Progenitor cell of endocrine pancreas (in vitro differentiated cells): Measurements from ENCODE around the gene TRAPPC1. TPM values are rescaled to one million over a fixed set of nuclear protein-coding genes. Genes with fewer than 3 reads are reported as not detected.
A peak's percentile ranks its signal among the peaks of the same experiment; 100 is the strongest.

Experiments
- DNase-seq: peaks from one replicate; pipeline ENCODE4 v3.0.0; 2021; ENCODE audit warnings: low spot score; ENCODE audit not compliant: unreplicated experiment
- H3K27ac Mint-ChIP-seq: 2 replicates; pipeline ENCODE4 v1.8.0; 2021; ENCODE audit warnings: mild to moderate bottlenecking, moderate library complexity, mixed read lengths
- H3K27me3 Mint-ChIP-seq: 2 replicates; pipeline ENCODE4 v1.8.0; 2021; ENCODE audit warnings: mixed read lengths
- H3K36me3 Mint-ChIP-seq: 2 replicates; pipeline ENCODE4 v1.8.0; 2022; ENCODE audit warnings: mixed read lengths; ENCODE audit not compliant: insufficient read depth
- H3K4me1 Mint-ChIP-seq: 2 replicates; pipeline ENCODE4 v1.8.0; 2021; ENCODE audit warnings: low read depth, mixed read lengths
- H3K4me3 Mint-ChIP-seq: 2 replicates; pipeline ENCODE4 v1.8.0; 2021; ENCODE audit warnings: low read depth, mild to moderate bottlenecking, moderate library complexity, mixed read lengths
- H3K9me3 Mint-ChIP-seq: 2 replicates; pipeline ENCODE4 v1.8.0; 2021; ENCODE audit warnings: low read depth, mixed read lengths
- CTCF ChIP-seq: fragments of 200-600 bp; sonication (generic); IDR thresholded peaks from one replicate; pipeline ENCODE4 v1.5.0; 2021; ENCODE audit warnings: antibody characterized with exemption, mild to moderate bottlenecking; ENCODE audit not compliant: unreplicated experiment
- total RNA-seq: library from RNA; stranded (reverse); gene quantifications from 2 replicates; pipeline ENCODE4 v1.2.1, GENCODE V29; 2021

Gene TRAPPC1
- total RNA-seq, 1 donor from 2014 or later: 141 TPM

DNA sequence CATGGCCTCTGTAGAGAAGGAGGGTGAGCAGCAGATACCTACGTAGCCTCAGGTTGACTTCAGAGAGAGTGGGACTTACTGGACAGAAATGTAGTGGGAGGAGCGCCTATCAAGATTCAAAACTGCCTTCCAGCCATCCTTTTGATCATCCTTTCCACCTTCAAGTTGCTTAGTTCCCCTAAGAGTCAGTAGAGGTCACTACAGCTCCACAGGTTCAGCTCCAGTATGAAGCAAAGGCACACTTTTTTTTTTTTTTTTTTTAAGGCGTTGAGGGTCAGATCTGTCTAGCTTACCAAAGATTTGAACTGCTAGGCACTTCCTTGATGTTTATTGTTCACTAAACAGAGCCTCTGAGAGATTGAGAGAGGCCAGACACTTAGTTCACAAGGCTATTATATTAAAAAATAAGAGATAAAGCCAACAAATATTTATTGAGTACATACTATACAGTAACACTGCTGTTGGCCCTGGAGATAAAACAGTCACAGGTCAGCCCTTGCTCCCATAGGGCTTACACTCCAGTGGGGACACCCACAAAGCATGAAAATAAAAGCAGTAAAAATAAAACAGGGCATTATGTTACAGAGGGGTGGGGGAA, 18.7 kb downstream of the TRAPPC1 start:
- peaks cover 20% of the 10 kb centered on the region for H3K36me3 Mint-ChIP-seq
- H3K9me3 Mint-ChIP-seq: no peaks in the 10 kb centered on the region
- no peak overlapping the region for H3K4me3 Mint-ChIP-seq
- peak overlapping the region; percentile 30 for H3K27ac Mint-ChIP-seq
- H3K4me1 Mint-ChIP-seq: peaks cover 8% of the 10 kb centered on the region
- H3K27me3 Mint-ChIP-seq: peaks cover 17% of the 10 kb centered on the region
- peak; percentile 74 for TF ChIP-seq CTCF
- DNase-seq: no peak

DNA sequence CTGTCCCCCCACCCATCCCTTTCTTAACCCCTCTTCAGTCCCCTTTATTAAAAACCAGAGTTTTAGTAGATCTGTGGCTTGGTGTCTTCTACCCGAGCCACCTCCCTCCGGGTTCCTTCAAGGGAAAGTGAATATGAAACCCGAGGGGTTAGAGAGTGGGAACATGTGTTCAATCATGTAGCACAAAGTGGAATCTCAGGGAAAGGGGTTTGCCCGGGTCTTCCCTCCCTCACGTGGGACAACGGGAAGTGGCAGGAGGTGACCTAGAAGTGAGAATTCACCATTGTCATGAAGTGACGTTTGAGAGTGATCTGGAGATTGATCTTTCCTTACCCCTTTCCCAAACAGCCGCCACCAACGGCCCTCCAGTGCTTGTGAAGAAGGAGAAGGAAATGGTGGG, 20.6 kb downstream of the TRAPPC1 start:
- peaks cover 27% of the 10 kb centered on the region for H3K36me3 Mint-ChIP-seq
- no peak for DNase-seq
- TF ChIP-seq CTCF: no peak
- H3K9me3 Mint-ChIP-seq: no peaks in the 10 kb centered on the region
- H3K27me3 Mint-ChIP-seq: peaks cover 5% of the 10 kb centered on the region
- H3K27ac Mint-ChIP-seq: no peak overlapping the region
- H3K4me3 Mint-ChIP-seq: no peak overlapping the region
- peaks cover 6% of the 10 kb centered on the region for H3K4me1 Mint-ChIP-seq

DNA sequence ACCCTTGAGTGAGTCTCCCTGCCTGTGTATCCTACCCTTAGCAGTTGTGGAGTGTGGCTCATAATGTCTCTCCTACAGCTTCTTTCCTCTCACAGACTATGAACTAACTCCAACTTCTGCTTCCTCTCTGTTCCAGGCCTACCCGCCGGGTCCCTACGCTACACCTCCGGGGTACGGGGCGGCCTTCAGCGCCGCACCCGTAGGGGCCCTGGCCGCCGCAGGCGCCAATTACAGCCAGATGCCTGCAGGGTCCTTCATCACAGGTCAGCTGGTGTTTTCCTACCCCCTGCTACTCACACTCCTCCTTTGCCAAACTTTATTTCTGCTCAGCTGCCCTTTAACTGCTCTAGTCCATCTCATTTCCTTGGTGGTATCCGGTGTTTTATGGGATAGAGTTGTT, 21.0 kb downstream of the TRAPPC1 start:
- no peak overlapping the region for H3K4me3 Mint-ChIP-seq
- H3K27ac Mint-ChIP-seq: no peak overlapping the region
- peaks cover 29% of the 10 kb centered on the region for H3K36me3 Mint-ChIP-seq
- peaks cover 6% of the 10 kb centered on the region for H3K4me1 Mint-ChIP-seq
- DNase-seq: no peak
- peaks cover 5% of the 10 kb centered on the region for H3K27me3 Mint-ChIP-seq
- H3K9me3 Mint-ChIP-seq: no peaks in the 10 kb centered on the region
- no peak for TF ChIP-seq CTCF

DNA sequence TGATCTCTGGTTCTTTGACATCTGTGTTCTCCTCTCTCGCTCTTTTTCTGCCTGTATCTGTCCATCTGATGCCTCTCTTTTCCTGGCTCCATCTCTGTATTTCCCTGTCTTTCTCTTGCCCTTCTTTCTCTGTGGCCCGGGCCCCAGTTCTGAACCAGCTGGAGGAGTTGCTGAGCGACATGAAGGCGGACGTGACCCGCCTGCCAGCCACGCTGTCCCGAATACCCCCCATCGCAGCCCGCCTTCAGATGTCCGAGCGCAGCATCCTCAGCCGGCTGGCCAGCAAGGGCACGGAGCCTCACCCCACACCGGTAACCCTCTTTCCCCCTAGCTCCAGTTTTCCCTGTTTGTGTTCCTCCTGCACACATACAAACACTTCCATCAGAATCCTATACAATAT, 21.5 kb downstream of the TRAPPC1 start:
- DNase-seq: no peak
- Mint-ChIP-seq H3K27ac (no peak overlapping the region), H3K9me3 (no peaks in the 10 kb centered on the region), H3K27me3 (peaks cover 5% of the 10 kb centered on the region), H3K4me1 (peaks cover 3% of the 10 kb centered on the region), H3K4me3 (no peak overlapping the region), H3K36me3 (peaks cover 32% of the 10 kb centered on the region)
- no peak for TF ChIP-seq CTCF

GRCh38 chr17:7909089-7909488, 22.7 kb downstream of the TRAPPC1 start:
- DNase-seq: no peak
- H3K4me3 Mint-ChIP-seq: no peak overlapping the region
- H3K36me3 Mint-ChIP-seq: peaks cover 43% of the 10 kb centered on the region
- no peaks in the 10 kb centered on the region for H3K9me3 Mint-ChIP-seq
- H3K4me1 Mint-ChIP-seq: no peaks in the 10 kb centered on the region
- peaks cover 3% of the 10 kb centered on the region for H3K27me3 Mint-ChIP-seq
- H3K27ac Mint-ChIP-seq: no peak overlapping the region
- no peak for TF ChIP-seq CTCF
